Right ventricle myocardium superior (tissue), 1 donor: ENCODE data around the gene LRRC34. TPM values are rescaled to one million over a fixed set of nuclear protein-coding genes. Genes with fewer than 3 reads are reported as not detected.

Experiments
- ATAC-seq: fragments of 200-7000 bp; cut with Tn5 transposase; one replicate; pipeline ENCODE4 v1.9.1; 2020; ENCODE audit warnings: mild to moderate bottlenecking; ENCODE audit not compliant: poor library complexity
- DNase-seq: peaks from one replicate; pipeline ENCODE4 v3.0.0-alpha.2; 2020
- intact Hi-C: fragments of 100-400 bp; cut with DNase I; formaldehyde crosslinking; loops from one replicate; pipeline ENCODE4 v1.11.2; 2022
- total RNA-seq: library from RNA; stranded (reverse); fragmentation: NEBNext Ultra II Directional; extraction: Animal tissue kit (Norgen Biotek cat#: 25700); gene quantifications from one replicate; pipeline ENCODE4 v1.2.1, GENCODE V29; 2021
- donor health status: DM: no; HTN: yes; CAD: no; lungs with severe emphysema.

Gene LRRC34
- total RNA-seq, 1 donor from 2014 or later: 2.0 TPM

DNA sequence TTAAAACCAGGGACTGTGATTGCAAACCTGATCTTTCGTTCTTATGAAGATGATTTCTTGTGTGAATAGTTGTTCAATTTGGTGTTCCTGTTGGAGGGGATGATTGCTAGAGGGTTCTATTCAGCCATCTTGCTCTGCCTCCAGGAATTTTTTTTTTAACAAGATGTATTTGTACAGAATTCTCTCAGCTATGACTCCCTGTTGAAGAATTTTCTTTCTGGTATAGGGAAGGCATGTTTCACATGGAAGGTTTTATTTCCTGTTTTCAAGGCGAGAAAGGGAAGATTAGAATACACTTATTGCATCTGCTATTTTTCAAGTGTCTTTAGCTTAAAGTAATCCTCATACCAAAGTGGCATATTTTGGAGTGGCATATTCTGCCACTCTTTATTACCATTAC, 5.6 kb upstream of the LRRC34 start:
- ATAC-seq: no peak
- no peak for DNase-seq
- intact Hi-C loops: no loop called here

DNA sequence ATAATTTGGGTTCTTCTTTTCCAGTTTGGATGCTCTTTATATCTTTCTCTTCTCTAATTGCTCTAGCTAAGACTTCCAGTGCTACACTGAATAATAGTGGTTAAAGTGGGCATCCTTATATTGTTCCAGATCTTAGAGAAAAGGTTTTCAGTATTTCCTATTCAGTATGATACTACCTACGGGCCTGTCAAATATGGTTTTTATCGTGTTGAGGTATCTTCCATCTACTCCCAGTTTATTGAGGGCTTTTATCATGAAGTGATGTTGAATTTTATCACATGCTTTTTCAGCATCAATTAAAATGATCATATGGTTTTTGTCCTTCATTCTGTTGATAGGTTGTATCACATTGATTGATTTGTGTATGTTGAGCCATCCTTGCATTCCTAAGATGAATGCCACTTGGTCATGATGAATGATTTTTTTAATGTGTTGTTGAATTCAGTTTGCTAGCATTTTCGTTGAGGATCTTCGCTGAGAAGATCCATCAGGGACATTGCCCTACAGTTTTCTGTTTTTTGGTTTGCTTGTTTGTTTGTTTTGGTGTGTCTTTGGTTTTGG, 3.0 kb upstream of the LRRC34 start:
- intact Hi-C loops: no loop called here
- DNase-seq: no peak
- no peak for ATAC-seq

DNA sequence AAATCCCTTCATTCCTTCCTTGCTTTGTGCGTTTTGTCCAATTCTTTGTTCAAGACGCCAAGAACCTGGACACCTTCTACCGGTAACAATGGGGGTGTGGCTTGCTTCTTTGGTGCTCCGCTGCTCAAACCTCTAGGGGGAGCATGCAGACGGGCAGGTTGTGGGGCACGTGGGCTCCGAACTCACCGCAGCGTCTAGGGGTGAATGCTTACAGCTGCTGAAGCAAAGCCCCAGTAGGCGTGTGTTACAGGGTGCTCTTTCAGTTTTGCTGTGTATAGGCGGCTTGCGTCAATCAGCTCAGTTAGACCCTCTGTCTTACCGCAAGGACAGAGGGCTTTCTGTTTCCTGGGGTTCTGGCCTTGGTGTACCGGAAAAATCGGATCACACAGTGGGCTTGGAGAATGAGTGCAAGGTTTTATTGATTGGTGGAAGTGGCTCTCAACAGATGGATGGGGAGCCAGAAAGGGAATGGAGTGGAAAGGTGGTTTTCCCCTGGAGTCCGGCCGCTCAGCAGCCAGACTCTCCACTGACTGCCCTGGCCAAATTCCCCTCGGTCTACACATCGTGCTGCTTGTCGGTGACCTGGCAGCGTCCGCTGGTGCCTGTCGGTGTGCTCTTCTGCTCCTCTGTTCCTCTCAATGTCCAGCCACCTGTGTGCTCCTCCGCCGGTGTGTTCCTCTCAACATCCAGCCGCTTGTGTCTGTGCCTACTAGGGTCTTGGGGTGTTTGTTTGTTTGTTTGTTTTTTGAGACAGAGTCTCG, 1.2 kb upstream of the LRRC34 start:
- DNase-seq (peak; percentile 41), ATAC-seq (no peak)
- intact Hi-C loops: no loop called here

DNA sequence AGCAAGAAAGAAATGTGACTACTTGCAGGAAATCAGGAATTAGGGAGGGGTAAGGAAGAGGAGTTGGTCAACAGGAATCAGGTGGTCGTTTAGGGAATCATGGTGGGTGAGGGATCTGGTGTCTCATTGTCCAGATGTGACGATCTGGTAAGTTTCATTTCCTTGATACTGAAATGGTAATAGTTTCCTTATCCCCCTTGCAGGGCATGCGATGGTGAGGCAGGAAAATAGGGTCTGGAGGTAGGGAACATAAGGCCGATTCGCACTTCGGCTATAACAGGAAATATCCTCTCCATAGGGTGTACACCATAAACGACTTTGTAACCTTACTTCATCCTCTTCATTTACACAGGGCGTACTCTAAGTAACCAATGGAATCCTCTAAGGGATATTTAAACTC, 574 bp upstream of the LRRC34 start:
- intact Hi-C loops: no loop called here
- DNase-seq: no peak
- ATAC-seq: no peak

DNA sequence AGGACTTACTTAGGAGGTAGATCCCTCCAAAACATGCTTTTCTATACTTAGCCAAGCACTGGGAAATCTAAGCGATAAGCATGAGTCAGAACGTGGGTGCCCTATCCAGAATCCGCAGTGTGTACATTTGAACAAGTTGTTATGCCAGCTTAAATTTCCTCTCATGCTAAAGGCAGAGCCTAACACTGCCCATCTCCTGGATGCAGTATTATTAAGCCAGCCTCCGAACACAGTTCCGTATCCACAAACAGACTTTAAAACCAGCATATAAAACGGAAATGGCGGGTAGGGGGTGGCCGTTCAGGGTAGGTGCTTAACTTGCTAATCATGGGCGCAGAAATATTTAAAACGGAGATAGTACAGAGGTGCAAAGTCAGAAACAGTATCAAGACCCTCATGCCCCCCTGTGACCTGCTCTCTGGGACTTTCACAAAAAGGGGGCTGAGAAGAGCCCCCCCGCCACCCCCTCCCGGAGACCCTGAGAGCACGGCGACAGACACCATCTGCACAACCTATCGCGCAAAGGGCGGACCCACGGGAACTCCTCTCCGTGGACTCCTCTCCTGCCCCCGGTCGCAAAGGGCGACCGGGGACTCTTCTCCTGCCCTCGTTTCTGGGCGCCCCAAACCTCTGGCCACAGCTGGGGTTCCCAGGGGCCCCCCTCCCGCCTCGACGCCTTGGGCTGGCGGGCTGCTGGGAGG, 923 bp downstream of the LRRC34 start:
- DNase-seq (no peak), ATAC-seq (peak; percentile 72)
- intact Hi-C loops: no loop called here

DNA sequence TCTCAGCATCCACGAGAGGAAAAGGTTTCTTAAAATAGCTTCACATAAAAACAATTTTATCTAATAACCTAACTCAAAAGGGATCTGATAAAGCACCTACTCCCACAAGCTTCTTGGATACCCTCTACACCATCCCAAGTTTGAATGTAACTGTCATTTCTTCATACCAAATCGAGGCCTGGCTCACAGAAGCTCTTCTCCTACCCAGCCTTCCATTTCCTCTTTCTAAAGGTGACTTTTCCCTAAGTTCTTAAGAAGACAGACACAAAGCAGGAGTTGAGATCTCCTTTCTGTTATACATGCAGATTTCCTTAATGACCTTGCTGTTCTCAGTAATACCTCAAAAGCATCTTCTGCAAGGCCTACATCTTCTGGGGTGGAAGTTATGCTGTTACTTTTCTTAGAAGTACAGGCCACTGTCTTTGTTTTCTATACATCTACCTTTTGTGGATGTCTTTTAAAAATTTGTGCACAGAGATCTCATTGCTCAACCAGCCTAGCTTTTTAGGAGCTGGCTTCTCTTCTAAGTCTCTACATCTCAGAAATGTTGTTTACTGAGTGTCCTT, 3.4 kb downstream of the LRRC34 start:
- DNase-seq (no peak), ATAC-seq (no peak)
- intact Hi-C loops: no loop called here

DNA sequence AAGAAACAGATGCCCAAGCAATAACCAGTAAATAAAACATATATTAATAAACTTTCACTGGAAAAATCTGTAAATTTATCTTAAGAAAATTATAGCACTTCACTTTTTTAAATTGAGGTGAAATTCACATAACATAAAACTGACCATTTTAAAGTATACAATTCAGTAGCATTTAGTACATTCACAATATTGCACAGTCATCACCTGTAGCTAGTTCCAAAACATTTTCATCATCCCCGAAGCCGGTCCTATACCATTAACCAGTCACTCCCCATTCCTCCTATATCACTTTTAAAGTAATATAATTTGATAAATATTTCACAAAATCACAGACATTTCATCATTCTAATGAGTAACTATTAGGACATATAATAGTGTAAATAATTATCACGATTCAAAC, 8.0 kb downstream of the LRRC34 start:
- no peak for DNase-seq
- ATAC-seq: no peak
- intact Hi-C loops: no loop called here

DNA sequence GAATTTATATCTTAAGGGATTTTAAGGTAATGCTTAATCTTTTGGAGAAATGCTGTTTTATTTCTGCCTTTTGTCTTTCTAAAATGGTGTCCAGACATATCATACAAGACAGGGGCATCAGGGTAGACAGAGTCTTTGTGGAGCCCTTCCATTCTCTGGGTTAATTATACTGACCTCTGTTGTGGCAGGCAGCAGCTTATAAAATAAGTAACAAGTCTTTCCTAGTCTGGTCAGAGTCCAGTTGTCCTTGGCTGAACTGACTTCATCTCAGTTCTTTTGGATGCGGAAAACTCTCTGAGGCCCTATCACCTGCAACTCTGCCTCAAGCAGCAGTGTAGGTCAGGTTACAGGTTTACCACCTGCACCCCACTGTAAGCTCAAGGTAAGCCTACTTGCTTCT, 20.3 kb downstream of the LRRC34 start:
- ATAC-seq (peak; percentile 20), DNase-seq (no peak)
- intact Hi-C loops: loop anchor here (10.0 kb wide), 1 partner anchor 192 kb away; no protein-coding TSS in a partner anchor

DNA sequence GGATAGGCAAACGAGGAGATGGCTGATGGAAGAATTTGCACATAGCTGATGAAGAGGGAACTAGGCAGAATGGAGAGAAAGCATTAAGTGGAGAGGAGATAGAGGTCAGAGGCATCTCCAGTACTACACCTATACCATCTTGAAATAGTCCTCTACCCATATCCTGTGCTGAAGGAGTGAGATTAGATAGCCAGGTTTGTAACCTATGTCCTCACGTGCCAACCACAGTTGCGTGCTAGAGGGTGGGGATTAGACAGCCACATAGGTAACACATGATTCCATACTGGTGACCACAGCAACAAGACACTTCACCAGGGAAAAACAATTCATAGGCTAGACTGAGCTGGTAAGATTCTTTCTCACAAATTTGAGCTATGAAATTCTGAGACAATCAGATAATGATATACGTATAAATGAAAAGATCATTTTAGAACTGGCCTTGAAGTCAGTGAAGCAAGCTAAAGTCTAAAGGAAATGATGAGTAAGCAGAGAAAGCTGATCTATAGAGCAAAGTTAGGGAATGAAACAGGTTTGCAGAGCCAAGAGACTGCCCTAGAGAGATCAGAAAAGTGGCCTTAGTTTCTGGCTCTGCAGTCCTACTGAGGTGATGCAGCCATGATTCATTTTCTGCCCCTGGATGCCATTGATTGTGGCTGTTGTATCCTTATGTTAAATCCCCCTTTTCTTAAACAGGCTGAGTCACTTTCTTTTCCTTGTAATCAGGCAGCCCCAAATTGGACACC, 21.8 kb downstream of the LRRC34 start:
- DNase-seq: no peak
- ATAC-seq: no peak
- intact Hi-C loops: loop anchor here (10.0 kb wide), 1 partner anchor 194 kb away; no protein-coding TSS in a partner anchor

DNA sequence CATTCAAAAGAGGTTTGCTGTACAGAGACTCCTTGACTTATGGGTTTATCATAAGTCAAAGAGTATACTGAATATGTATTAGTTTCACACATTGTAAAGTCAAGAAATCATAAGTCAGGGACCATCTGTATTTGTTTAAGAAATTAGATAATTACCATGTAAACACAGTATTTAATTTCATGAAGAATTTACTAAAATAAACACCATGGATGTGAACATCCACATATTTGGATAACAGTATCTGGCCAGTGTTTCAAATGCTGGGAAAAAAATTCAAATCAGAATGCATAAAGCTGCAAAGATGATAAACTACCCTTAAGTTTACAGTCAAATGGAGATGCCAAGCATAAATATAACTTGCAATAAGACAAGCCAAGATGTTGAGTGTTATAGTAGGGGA, 22.5 kb downstream of the LRRC34 start:
- intact Hi-C loops: loop anchor here (10.0 kb wide), 1 partner anchor 195 kb away; no protein-coding TSS in a partner anchor
- no peak for DNase-seq
- no peak for ATAC-seq

DNA sequence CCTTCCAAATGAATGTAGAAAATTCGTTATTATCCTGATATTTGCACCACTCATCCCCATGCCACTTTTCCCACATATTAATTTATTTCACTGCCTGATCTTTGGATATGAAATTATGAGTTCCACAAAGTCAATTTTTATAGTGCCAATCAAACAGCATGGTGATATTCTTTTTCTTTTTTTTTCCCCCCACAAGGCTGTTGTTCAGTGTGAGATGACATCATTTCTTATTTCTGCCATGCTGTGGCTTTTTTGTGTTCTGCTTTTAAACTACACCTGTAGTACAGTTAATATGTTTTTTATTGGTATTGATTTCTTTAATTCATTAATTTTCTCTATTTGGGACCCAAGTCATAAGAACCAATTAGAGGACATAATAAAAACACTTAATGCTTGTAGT, 24.9 kb downstream of the LRRC34 start:
- DNase-seq (no peak), ATAC-seq (no peak)
- intact Hi-C loops: no loop called here

DNA sequence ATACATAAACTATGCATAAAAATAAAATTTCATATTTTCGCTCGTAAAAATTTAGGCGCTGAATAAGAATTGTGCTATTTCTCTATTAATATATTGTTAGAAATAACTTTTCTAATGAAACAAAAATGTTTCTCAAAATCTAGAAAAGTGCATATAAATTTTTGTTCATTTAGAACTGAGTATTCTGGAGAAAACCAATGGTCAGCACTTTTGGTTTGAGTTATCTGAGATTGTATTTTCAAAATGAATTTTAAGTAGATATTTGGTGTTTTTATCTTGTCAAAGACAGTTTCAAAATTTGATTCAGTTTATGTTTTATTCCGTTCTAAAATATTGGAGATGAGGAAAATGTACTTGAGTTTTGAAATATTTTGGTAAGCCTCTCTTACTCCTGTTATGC, 25.6 kb downstream of the LRRC34 start:
- DNase-seq: no peak
- ATAC-seq: no peak
- intact Hi-C loops: no loop called here

DNA sequence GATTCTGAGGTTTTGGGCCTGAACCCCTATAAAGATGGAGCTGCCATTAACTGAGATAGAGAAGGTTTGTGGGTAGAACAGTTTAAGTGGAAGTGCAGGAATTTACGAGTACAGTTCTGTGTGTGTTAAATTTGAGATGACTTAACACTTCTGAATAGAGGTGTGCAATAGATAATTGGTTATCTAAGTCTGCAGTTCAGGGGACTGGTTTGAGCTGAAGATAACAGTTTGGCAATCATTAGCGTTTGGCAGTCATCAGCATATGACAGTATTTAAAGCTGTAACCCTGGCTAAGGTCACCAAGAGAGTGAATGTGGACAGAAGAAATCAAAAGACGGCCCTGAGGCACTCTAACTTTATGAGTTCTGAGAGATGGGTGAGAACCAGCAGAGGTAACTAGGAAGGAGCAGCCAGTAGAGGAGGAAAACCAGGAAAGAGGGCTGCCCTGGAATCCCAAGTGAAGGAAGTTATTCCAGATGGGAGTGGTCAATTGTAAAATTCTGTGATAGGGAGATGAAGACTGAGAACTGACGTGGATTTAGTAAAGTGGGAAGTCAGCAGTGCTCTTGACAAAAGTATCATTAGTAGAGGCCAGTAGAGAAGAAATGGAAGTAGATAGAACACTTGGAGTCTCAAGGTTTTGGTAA, 31.4 kb downstream of the LRRC34 start:
- ATAC-seq (peak; percentile 51), DNase-seq (no peak)
- intact Hi-C loops: no loop called here

DNA sequence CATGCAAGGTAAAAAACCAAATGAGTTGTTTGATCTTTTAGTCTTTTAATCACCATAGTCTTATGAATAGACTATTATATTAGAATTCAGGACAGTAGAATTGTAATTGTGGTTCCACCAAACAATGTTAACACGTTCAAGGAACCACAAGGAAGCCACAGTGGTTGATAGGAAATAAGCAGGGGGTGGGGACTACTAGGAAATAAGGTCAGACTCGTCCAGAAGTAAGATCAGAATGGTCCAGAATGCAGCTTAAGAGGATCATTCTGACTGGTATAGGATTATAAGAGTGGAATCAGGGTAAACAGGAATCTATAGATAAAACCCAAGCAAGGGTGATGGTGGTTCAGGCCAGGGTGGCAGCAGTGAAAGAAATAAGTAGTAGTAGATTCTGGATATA, 32.0 kb downstream of the LRRC34 start:
- no peak for ATAC-seq
- intact Hi-C loops: no loop called here
- DNase-seq: no peak

DNA sequence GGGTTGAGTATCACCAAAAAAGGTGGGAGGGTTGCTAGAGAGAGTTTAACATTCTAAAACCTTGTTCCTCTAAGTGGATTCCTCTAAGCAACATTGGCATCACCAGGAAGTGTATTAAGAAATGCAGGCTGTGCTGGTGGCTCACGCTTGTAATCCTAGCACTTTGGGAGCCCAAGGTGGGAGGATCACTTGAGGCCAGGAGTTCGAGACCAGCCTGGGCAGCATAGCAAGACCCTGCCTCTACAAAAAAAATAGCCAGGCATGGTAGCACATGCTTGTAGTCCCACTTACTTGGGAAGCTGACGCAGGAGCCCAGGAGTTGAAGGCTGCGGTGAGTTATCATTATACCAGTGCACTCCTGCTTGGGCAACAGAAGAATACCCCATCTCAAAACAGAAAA, 34.9 kb downstream of the LRRC34 start:
- DNase-seq: no peak

DNA sequence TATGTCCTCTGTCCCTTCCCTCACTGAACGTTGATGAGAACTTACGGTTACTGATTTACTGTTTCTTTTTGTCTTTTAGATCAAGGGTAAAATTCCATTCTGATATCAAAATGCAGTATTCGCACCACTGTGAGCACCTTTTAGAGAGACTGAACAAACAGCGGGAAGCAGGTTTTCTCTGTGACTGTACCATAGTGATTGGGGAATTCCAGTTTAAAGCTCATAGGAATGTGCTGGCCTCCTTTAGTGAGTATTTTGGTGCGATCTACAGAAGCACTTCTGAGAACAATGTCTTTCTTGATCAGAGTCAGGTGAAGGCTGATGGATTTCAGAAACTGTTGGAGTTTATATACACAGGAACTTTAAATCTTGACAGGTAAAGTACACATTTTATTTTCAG, 38.5 kb downstream of the LRRC34 start:
- no peak for ATAC-seq
- DNase-seq: no peak
- intact Hi-C loops: loop anchor here (10.0 kb wide), 1 partner anchor 191 kb away; the partner anchor contains the start of gene SEC62

More for the DNA sequence above, 34.9 kb downstream of the LRRC34 start:
- intact Hi-C loops: loop anchor here (10.0 kb wide), 1 partner anchor 187 kb away; the partner anchor contains the start of gene SEC62
- no peak for ATAC-seq

DNA sequence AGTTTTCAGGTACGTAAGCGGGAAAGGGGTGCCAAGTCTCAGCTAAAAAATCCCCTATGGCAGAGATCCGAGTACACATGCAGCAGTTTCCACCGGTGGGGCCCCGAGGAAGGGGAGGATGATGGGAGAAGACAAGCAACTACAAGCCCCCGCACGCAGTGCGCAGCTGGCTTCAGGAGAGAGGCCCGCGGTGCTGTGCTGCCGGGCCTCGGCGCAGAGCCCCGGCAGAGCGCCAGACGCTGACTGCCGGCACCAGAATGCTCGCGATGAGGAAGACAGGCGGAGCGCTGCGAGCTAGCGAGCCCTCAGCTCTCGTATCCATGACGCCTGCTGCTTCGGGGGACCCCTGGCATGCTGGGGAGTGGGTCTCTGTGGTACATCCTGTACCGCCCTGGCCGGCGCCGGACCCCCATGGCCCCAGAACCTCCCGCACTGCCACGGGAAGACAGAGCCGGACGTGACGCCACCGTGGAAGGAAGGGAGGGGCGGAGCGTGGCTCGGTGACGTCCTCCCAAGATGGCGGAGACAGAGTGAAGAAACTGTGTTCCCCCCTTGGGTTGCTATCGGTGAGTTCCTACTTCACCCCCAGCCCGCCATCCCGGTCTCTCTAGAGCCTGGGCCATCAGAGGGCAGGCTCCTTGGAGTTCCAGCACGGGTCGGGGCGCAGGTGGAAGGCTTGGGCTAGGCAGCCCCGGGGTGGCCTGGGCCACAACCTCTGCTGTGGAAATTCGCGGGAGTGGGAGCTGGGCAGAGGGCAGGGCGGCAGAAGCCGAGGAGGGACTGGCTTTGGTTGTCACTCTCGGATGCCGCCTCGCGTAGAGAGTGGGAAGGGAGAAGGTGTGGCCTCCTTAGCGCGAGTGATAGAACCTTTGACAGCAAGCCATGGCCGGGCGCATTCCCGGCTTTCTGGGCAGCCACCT, 39.5 kb downstream of the LRRC34 start, which contains the start of gene MYNN:
MYNN (plus strand) TSS at position 500 of the 920 bp plus-strand sequence. CDS start 900 bp downstream, outside the sequence.
- intact Hi-C loops: loop anchor here (10.0 kb wide), 1 partner anchor 192 kb away; the partner anchor contains the start of gene SEC62
- peak; percentile 94 for ATAC-seq
- DNase-seq: peak; percentile 95
